IPS-NIHi11 (cell line): ENCODE results near the gene RFX2.

Experiments
- DNase-seq: peaks from one replicate; pipeline ENCODE4 v3.0.0; 2012; ENCODE audit warnings: mixed read lengths, low spot score

The RFX2 gene

DNA sequence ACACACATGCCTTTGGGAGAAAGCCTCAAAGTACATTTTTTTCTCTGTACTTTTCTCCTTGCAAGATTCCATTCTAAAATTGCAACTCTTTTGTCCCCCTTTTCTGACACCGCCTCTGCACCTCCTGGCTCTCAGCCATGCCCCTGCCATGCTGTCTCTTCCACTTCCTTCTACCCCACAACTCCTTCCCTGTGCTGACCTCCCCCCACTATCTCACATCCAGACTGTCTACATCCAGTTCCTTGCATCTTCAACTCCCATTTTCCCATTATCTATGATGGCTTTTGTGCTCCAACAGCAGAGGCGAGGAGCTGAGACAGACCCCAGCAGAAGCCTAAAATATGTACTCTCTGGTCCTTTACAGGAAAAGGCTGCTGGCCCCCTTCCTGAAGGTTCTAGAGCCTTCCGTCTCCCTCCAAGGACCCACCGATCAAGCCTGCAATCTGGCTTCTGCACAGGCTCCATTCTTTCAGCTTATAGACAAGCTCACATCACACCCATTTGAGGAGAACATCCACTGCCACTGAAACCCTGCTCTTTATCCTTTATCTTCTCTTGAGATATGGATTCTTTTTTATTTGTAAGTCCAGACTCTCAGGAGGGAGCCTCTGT lies 50.2 kb downstream of the RFX2 start:
- DNase-seq: no peak

DNA sequence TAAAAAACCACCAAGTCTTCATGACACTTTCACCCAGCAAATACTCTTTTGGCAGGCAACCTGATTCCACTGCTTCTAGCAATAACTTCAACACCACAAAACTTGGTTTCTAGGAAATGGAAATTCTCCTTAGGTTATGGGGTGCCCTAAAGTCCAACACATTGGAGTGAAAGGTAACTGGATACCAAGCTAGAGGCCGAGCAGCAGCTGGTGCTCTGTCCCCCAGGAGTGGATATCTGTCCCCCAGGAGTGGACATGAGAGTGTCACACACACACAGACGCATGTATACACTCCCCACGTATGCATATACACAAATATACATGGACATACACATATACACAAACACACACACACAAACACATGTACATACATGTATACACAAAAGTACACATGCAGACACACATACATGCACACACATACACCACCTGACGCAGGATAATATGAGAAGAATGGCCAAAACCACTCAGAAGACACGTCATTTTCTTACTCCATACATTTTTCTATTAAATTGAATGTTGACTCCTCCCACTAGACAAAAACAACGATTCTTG lies 50.8 kb downstream of the RFX2 start:
- DNase-seq: no peak

DNA sequence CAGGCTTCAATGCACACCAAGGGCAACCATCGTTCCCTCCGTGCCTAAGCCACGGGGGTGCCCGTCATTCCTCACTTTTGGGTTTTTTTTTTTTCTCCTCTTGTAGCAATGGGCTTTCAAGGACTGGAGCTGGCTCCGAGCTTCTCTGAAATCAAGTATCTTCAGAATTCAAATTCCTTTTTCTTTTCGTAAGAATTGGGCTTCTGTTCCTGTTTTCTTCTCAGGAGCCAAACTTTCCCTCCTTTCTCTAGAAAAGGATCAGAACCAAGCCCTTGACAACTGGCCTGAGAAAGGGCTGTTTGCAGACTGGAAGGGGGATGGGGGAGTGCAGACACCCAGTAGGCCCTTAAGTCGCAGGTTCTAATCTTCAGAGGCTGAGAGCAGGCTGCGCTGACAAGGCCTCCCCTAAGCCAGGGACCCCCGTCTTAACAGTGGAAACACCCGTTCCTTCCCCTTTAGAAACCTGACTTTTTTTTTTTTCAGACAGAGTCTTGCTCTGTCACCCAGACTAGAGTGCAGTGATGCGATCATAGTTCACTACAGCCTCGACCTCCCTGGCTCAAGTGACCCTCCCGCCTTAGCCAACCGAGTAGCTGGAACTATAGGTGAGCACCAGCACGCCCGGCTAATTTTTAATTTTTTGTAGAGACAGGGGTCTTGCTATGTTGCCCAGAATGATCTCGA lies 51.6 kb downstream of the RFX2 start:
- DNase-seq: no peak

GRCh38 chr19:6057651-6058517 lies 52.4 kb downstream of the RFX2 start:
- no peak for DNase-seq

GRCh38 chr19:6056801-6057650 lies 53.3 kb downstream of the RFX2 start:
- DNase-seq: no peak

DNA sequence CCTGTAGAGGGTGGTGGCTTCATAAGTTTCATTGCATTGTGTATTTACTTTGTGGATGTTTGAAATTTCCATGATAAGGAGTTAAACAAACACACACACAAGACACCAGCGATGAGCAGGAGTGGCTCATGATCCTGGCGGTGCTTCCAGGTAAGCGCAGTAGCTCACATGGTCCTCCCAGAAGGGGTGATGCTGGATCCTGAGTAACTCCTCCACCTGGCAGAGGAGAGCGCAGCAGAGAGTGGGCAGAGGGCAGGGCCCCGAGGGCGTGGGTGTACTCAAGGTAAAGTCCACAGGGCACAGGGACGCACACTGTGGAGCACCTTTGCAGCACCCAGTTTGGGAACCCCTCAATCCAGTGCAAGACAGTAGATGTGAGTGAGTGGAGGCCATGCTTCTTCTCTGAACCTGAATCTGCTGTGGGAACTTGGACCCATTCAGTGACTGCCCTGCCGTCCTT lies 54.0 kb downstream of the RFX2 start:
- DNase-seq: no peak

GRCh38 chr19:6055013-6055795 lies 55.1 kb downstream of the RFX2 start:
- DNase-seq: no peak

- peak; percentile 87 for DNase-seq
Measured at GRCh38 chr19:6048793-6049405, 61.4 kb downstream of the RFX2 start.

- no peak for DNase-seq
Measured at GRCh38 chr19:6048348-6048747, 62.0 kb downstream of the RFX2 start.

DNA sequence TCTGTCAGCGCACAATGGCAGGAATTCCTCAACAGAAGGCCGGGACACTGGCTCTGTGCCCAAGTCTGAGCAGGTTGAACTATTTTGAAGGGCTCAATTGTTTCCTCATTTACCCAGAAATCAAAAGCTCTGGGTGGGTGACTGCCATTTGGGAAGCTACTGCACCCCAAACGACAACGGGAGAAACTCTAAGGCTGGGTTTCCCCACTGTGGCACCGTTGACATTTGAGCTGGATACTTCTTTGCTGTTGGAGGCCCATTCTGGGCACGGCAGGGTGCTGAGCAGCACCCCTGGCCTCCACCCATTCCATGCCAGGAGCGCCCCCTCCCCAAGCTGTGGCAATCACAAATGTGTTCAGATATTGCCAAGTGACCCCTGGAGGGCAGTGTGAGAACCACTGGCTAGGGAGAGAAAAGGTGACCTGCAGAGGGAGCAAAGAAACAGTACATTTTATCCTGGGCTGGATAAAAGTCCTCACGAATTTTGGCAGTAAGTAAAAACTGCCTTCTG lies 62.5 kb downstream of the RFX2 start:
- peak; percentile 81 for DNase-seq

GRCh38 chr19:6047256-6047655 lies 63.0 kb downstream of the RFX2 start:
- DNase-seq: no peak

- no peak for DNase-seq
Measured at GRCh38 chr19:6045108-6045507, 65.2 kb downstream of the RFX2 start.

DNA sequence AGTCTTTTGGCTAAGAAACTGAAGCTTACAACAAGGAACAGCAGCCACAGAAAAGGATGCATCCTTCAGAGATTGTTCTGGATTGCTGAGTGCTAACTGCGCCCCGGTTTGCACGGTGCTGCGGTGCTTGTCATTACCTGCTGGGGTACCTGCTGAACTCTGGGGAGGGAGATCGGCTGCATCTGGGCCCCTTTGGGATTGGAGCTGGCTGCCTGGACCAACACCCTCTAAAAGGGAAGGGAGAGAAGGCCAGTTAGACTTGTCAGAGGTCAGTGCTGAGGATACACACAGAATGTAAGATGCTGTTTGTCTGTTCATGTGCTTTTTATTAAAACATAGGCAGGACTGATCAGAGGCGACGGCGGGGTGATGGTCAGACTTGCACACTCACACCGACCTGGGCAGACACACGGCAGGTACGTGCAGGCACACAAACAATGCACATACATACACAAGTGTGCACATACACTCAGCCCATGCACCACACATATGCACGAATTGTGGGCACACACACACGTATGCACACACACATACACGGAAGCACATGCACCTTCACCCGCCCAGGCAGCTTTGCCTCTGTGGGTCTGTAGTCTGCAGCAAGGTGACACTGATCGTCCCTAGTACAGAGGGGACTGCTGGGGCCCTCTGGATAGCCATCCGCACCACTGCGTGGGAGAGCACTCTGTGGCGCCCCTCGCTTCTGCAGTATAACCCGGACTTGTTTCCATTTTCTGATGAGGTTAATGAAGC lies 66.1 kb downstream of the RFX2 start:
- DNase-seq: no peak

DNA sequence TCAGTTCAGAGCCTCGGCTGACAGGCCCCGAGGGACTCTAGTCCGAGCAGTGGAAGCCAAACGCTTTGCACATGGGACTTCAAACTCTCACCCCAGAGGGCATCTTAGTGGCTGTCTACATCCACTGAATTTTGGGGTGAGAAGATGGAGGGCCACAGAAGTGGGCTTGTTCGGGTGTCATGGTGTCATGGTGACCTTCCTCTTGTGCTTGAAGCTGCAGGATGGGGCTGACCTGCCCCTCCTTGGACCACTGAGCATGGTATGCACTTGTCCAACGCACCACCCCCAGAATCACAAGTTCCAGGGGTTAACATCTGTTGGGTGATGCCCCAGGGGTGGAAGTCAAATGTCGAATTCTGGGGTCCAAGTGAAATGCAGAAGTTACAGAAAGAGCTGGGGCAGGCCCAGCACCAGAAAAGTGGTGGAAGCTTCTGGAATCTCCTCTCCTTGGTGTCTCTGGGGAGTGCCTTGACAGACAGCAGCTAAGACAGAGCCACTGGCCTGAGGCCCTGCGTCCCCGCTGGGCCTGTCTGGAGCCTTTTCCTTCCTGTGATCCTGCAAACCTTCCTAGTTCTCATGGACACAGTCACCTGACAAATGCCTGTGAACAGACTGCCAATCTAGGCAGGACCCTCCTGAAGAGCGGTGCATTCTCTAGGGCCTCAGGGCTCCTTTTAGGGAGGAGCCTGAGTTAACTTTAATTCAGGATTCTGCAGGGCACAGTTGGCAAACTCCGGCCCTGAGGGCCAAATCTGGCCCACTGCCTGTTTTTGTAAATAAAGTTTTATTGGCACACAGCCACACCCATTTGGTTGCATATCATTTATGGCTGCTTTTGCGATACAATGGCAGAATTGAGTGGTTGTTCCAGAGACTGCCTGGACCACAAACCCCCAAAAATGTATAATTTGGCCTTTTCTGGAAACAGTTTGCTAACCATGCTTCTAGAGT lies 67.2 kb downstream of the RFX2 start:
- DNase-seq: no peak

DNA sequence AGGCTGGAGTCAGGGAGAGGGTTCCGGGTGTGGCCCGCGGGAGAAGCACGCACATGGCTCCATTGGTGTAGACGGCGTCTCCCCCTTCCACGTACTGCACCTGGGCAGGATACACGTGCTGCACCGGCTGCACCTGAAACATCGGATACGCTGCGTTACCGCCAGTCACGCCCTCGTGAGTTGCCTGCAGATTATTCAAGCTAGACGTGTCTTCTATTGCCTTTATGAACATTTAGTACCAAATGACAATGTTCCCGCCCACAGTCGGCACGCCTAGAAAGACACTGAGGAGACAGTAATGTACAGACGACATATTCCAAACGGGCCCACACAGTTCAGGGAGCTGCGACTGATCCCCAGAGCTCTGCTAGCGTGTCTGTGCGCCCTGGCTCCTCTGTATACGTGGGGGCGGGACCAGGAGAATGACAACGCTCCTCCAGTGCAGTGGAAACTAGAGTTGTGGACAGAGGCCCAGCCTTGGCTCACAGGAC lies 68.3 kb downstream of the RFX2 start:
- no peak for DNase-seq

GRCh38 chr19:6041071-6041470 lies 69.2 kb downstream of the RFX2 start:
- no peak for DNase-seq

DNA sequence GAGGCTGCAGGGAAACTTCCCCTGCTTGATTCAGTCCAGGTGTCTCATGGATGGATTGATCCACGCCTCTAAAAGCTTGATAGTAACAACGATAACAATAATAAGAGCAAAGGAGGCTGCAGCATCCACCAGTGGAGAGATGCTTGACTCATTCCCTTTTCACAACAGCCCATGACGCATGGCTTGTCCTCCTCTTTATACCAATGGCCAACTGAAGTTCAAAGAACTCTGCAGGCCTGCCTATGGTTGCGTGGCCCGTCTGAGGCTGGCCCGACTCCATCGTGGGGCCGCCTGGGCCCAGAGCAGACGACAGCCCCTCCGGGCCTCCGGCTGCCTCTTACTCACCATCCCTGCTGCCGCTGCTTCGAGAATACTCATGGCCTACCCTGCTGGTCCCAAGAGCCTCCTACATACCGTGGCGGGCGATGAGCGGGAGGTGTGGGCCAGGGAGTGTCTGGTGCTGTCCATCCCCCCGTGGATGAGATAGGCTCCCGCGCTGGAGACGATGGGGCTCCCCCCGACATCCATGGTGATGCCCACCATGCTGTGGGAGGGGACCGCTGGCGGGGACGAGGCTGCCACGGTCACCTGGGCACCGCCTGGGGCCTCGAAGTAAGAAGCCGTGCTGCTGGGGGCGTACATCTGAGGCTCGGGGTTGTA lies 70.6 kb downstream of the RFX2 start:
- DNase-seq: no peak
